NOMO-1 treated with DMSO at 0.1 percent for 48 hours (cell line): Measurements from ENCODE around the gene MLKL.
"Not testable (repeated sequence)": the region's sequence is repeated elsewhere in the genome, so short reads cannot be mapped to it uniquely, and the experiment has no call there.

ENCODE experiments used
- DNase-seq: peaks from one replicate; lab custom pipeline; 2025; ENCODE audit not compliant: unreplicated experiment; lab: John Stamatoyannopoulos, UW

Gene MLKL

GRCh38 chr16:74732707-74733350 lies 32.2 kb upstream of the MLKL start:
- no peak for DNase-seq

- no peak for DNase-seq
Measured at GRCh38 chr16:74731853-74732477, 31.3 kb upstream of the MLKL start.

- DNase-seq: no peak
Measured at GRCh38 chr16:74729783-74730683, 29.4 kb upstream of the MLKL start.

GRCh38 chr16:74727903-74728302 lies 27.2 kb upstream of the MLKL start:
- no peak for DNase-seq

GRCh38 chr16:74726716-74727115 lies 26.1 kb upstream of the MLKL start:
- peak; percentile 35 for DNase-seq

- DNase-seq: no peak
Measured at GRCh38 chr16:74725651-74726455, 25.2 kb upstream of the MLKL start.

GRCh38 chr16:74724820-74725549 lies 24.3 kb upstream of the MLKL start:
- DNase-seq: no peak

GRCh38 chr16:74723256-74723655 lies 22.6 kb upstream of the MLKL start:
- no peak for DNase-seq

GRCh38 chr16:74722156-74722555 lies 21.5 kb upstream of the MLKL start:
- not testable (repeated sequence) for DNase-seq

- DNase-seq: no peak
Measured at GRCh38 chr16:74721716-74722115, 21.1 kb upstream of the MLKL start.

- DNase-seq: peak; percentile 28
Measured at GRCh38 chr16:74720579-74720978, 19.9 kb upstream of the MLKL start.

- DNase-seq: no peak
Measured at GRCh38 chr16:74718741-74719610, 18.3 kb upstream of the MLKL start.

GRCh38 chr16:74718140-74718539 lies 17.5 kb upstream of the MLKL start:
- no peak for DNase-seq

GRCh38 chr16:74717367-74717766 lies 16.7 kb upstream of the MLKL start:
- no peak for DNase-seq

GRCh38 chr16:74716355-74716754 lies 15.7 kb upstream of the MLKL start:
- no peak for DNase-seq

GRCh38 chr16:74713876-74714275 lies 13.2 kb upstream of the MLKL start:
- no peak for DNase-seq

GRCh38 chr16:74713325-74713724 lies 12.7 kb upstream of the MLKL start:
- DNase-seq: no peak

- DNase-seq: no peak
Measured at GRCh38 chr16:74711938-74712337, 11.3 kb upstream of the MLKL start.

- DNase-seq: no peak
Measured at GRCh38 chr16:74710401-74710800, 9.7 kb upstream of the MLKL start.
